LNCaP clone FGC (cell line): ENCODE measurements around the gene CERT1.
"Not testable (repeated sequence)": the region's sequence is repeated elsewhere in the genome, so short reads cannot be mapped to it uniquely, and the experiment has no call there.

Experiments used
- DNase-seq: peaks from one replicate; pipeline ENCODE4 v3.0.0-alpha.2; 2011; ENCODE audit warnings: low read depth
- H3K4me3 ChIP-seq: 2 replicates; pipeline ENCODE4 v1.5.1; 2011; ENCODE audit warnings: mild to moderate bottlenecking, low read depth, low read length, control low read depth
- TF ChIP-seq, protein P1 (sequence below): IDR thresholded peaks from 2 replicates; pipeline ENCODE4 v1.5.1; 2012; ENCODE audit warnings: mild to moderate bottlenecking; ENCODE audit not compliant: control insufficient read depth, insufficient read depth; ENCODE audit errors: extremely low read depth

Gene CERT1

GRCh38 chr5:75534734-75535133 lies 23.3 kb upstream of the CERT1 start:
- TF ChIP-seq, protein P1, sequence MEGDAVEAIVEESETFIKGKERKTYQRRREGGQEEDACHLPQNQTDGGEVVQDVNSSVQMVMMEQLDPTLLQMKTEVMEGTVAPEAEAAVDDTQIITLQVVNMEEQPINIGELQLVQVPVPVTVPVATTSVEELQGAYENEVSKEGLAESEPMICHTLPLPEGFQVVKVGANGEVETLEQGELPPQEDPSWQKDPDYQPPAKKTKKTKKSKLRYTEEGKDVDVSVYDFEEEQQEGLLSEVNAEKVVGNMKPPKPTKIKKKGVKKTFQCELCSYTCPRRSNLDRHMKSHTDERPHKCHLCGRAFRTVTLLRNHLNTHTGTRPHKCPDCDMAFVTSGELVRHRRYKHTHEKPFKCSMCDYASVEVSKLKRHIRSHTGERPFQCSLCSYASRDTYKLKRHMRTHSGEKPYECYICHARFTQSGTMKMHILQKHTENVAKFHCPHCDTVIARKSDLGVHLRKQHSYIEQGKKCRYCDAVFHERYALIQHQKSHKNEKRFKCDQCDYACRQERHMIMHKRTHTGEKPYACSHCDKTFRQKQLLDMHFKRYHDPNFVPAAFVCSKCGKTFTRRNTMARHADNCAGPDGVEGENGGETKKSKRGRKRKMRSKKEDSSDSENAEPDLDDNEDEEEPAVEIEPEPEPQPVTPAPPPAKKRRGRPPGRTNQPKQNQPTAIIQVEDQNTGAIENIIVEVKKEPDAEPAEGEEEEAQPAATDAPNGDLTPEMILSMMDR = no peak
- no peak overlapping the region for H3K4me3 ChIP-seq
- DNase-seq = no peak

GRCh38 chr5:75533716-75534115 lies 22.3 kb upstream of the CERT1 start:
- DNase-seq, H3K4me3 ChIP-seq: not testable (repeated sequence)

GRCh38 chr5:75532190-75532589 lies 20.8 kb upstream of the CERT1 start:
- no peak for DNase-seq
- H3K4me3 ChIP-seq = no peak overlapping the region
- TF ChIP-seq, protein P1 = no peak

- DNase-seq = no peak
- TF ChIP-seq, protein P1 = no peak
- no peak overlapping the region for H3K4me3 ChIP-seq
These were observed 17.8 kb upstream of the CERT1 start for GRCh38 chr5:75529185-75529584.

DNA sequence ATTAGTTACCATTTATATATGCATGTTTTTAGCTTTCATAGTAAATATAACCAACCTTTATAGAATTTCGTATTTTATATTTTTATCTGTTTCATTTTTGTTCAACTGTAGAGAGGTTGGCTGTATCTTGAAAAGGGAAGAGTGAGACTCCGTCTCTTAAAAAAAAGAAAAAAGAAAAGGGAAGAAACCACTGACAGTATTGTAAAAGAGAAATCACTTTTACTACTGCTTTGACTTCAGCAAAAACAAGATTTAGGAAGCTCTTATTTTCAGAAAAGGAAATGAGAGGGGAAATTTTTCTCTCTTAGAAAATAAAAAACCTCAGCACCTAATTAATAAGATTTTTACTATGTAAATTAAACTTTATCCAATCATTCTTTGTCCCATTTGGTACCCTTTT lies 14.6 kb upstream of the CERT1 start:
- H3K4me3 ChIP-seq = no peak overlapping the region
- TF ChIP-seq, protein P1 = no peak
- no peak for DNase-seq

DNA sequence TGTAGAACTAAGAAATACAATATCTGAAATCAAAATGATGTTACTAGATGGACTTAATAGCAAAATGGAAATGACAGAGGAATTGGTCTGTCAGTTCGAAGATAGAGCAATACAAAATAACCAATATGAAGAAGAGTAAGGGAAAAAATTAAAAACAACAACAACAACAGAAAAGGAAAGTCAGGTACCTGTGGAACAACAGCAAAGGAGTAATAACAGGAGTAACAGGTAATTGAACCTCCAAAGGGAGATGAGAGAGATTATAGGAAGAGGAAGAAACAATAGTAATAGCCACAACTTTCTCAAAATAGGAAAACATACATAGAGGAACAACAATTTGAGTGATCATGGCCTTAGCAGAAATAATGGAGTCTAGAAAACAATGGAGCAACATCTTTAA lies 13.9 kb upstream of the CERT1 start:
- H3K4me3 ChIP-seq = no peak overlapping the region
- no peak for DNase-seq
- TF ChIP-seq, protein P1 = no peak

DNA sequence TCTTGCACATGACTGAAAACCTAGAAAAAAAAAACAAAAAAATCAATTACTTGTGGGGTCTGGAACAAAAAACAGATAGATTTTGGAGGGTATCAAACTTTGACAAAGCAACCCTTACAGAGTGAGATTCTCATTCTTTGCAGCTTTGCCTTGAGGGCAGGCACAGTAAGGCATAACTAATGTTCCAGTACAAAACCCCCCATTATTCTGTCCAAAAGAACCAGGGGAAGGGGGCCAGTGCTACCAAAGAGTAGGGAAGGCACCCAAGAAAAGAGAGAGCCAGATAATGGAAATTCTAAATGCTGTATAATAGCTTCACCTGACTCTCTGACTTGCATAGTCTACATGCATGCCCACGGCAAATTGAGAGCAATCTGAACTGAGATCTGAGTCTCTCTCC lies 13.2 kb upstream of the CERT1 start:
- TF ChIP-seq, protein P1 = no peak
- H3K4me3 ChIP-seq = no peak overlapping the region
- no peak for DNase-seq
